Upper lobe of left lung (tissue), 4 donors: Measurements from ENCODE around the gene GFOD1.

Experiments
- CTCF ChIP-seq, 6 experiments: fragments of 450-650 bp in 4 of 6; fragments of 200-600 bp in 2 of 6; sonication (generic) in 2 of 6; IDR thresholded peaks; one replicate each; pipeline ENCODE4 v1.5.1; 2016 to 2019; ENCODE audit warnings: antibody characterized with exemption in 6 of 6
- EP300 ChIP-seq, 4 donors: sonication (generic); formaldehyde crosslinking; IDR thresholded peaks; one replicate each; pipeline ENCODE4 v1.5.1; 2017; ENCODE audit warnings: antibody characterized with exemption in 4 of 4, control low read depth in 2 of 4
- POLR2A ChIP-seq, 4 donors: fragments of 450-650 bp; IDR thresholded peaks; one replicate each; pipeline ENCODE4 v1.5.1; 2016 to 2017; ENCODE audit warnings: antibody characterized with exemption in 4 of 4, mild to moderate bottlenecking in 2 of 4

GRCh38 chr6:13398421-13398994, 88.9 kb downstream of the GFOD1 start:
- TF ChIP-seq POLR2A (IDR thresholded peaks at IDR 0.05): no peak
- TF ChIP-seq CTCF (IDR thresholded peaks at IDR 0.05): no peak
- TF ChIP-seq EP300 (IDR thresholded peaks at IDR 0.05): no peak
